Measurements from ENCODE around the gene RHEB.

GRCh38 chr7:151511946-151512345 lies 7.7 kb downstream of the RHEB start:
- TF ChIP-seq CTCF (conservative IDR thresholded peaks at IDR 0.05; ENCODE audit: low read depth, low read length) (no peak), EZH2 (IDR thresholded peaks at IDR 0.05; ENCODE audit: low read length, unreplicated experiment) (no peak), EZH2phosphoT487 (IDR thresholded peaks at IDR 0.05; ENCODE audit: borderline replicate concordance, low read length) (no peak)

All from PC-3 (cell line).